A549 (cell line): ENCODE results near the gene KRT6C.

ENCODE experiments used
- BCL3 ChIP-seq: fragments of >200 bp; sonication (Bioruptor Twin); formaldehyde crosslinking; IDR thresholded peaks from 3 replicates; pipeline ENCODE4 v1.6.1; 2016
- BHLHE40 ChIP-seq: IDR thresholded peaks from 2 replicates; pipeline ENCODE4 v1.6.1; 2012; ENCODE audit warnings: low read depth, low read length, inconsistent platforms
- CBX8 ChIP-seq: fragments of 200-600 bp; sonication (generic); IDR thresholded peaks from 2 replicates; pipeline ENCODE4 v1.6.1; 2016
- CEBPB ChIP-seq, 2 experiments: fragments of >200 bp in 1 of 2; sonication (Bioruptor Twin) in 1 of 2; formaldehyde crosslinking in 1 of 2; IDR thresholded peaks; 2 replicates each; pipeline ENCODE4 v1.6.1; 2012 to 2016
- CTCF ChIP-seq: fragments of >200 bp; sonication (Bioruptor Twin); formaldehyde crosslinking; IDR thresholded peaks from 3 replicates; pipeline ENCODE4 v1.5.1; 2016
- KDM5A ChIP-seq: fragments of 200-600 bp; sonication (generic); IDR thresholded peaks from 2 replicates; pipeline ENCODE4 v1.6.1; 2016; ENCODE audit warnings: antibody characterized with exemption, mild to moderate bottlenecking
- MAX ChIP-seq: IDR thresholded peaks from 2 replicates; pipeline ENCODE4 v1.6.1; 2012
- PHF8 ChIP-seq: fragments of 200-600 bp; sonication (generic); IDR thresholded peaks from 2 replicates; pipeline ENCODE4 v1.6.1; 2016; ENCODE audit warnings: low read depth, mild to moderate bottlenecking, antibody characterized with exemption, moderate library complexity, borderline replicate concordance
- USF2 ChIP-seq: fragments of 450-650 bp; IDR thresholded peaks from 2 replicates; pipeline ENCODE4 v1.6.1; 2014; ENCODE audit warnings: antibody characterized with exemption

- TF ChIP-seq PHF8 (no peak), MAX (no peak), CBX8 (no peak), BCL3 (no peak), CEBPB (IDR thresholded peaks at IDR 0.05) (no peak), CTCF (no peak), USF2 (no peak), BHLHE40 (no peak), KDM5A (no peak)
These were observed 15.1 kb upstream of the KRT6C start for GRCh38 chr12:52488736-52489135.
